Panc1 (cell line): ENCODE measurements around the gene SCCPDH. TPM values are rescaled to one million over a fixed set of nuclear protein-coding genes. Genes with fewer than 3 reads are reported as not detected.

Source experiments
- ATAC-seq: fragments of 200-7000 bp; cut with Tn5 transposase; 2 replicates; pipeline ENCODE4 v1.9.1; 2020; ENCODE audit warnings: mild to moderate bottlenecking, moderate library complexity
- BruUV-seq: library from RNA; stranded (reverse); fragments of 400-500 nt; replicated peaks from 2 replicates; lab custom pipeline; 2021; lab: Mats Ljungman, UMichigan
- CTCF ChIA-PET: fragments of 300-600 bp; sonication (Branson Sonifier 250); formaldehyde crosslinking; loops from one replicate; lab custom pipeline; 2022; ENCODE audit warnings: antibody characterized with exemption; lab: Charles Lee
- POLR2A ChIA-PET: fragments of 300-600 bp; sonication (Branson Sonifier 250); formaldehyde crosslinking; loops from one replicate; lab custom pipeline; 2022; ENCODE audit warnings: antibody characterized with exemption; lab: Charles Lee
- DNase-seq: peaks from one replicate; pipeline ENCODE4 v3.0.0-alpha.2; 2010; ENCODE audit warnings: low read depth, low spot score
- H3K27ac ChIP-seq: 2 replicates; pipeline ENCODE4 v1.5.1; 2011; ENCODE audit warnings: mild to moderate bottlenecking, low read length, inconsistent platforms
- H3K27me3 ChIP-seq: fragments of 200-500 bp; sonication (Bioruptor generic); 2 replicates; pipeline ENCODE4 v1.6.0; 2014; ENCODE audit warnings: low read length, inconsistent platforms; ENCODE audit not compliant: control insufficient read depth, insufficient read depth
- H3K36me3 ChIP-seq: fragments of 200-500 bp; sonication (Bioruptor generic); 2 replicates; pipeline ENCODE4 v1.5.1; 2014; ENCODE audit warnings: inconsistent platforms, mild to moderate bottlenecking, low read length, moderate library complexity; ENCODE audit not compliant: control insufficient read depth, insufficient read depth
- H3K4me1 ChIP-seq: 2 replicates; pipeline ENCODE4 v1.5.1; 2011; ENCODE audit warnings: inconsistent platforms, mild to moderate bottlenecking, low read length, moderate library complexity; ENCODE audit not compliant: control insufficient read depth, insufficient read depth
- H3K4me3 ChIP-seq, 2 experiments: 2 replicates each; pipeline ENCODE4 v1.5.1; 2011 to 2012; ENCODE audit warnings: low read depth in 2 of 2, low read length in 2 of 2, mild to moderate bottlenecking in 2 of 2, inconsistent platforms in 1 of 2, moderate library complexity in 1 of 2
- H3K9me3 ChIP-seq: fragments of 200-500 bp; sonication (Bioruptor generic); 2 replicates; pipeline ENCODE4 v1.5.1; 2014; ENCODE audit warnings: low read depth, mild to moderate bottlenecking, inconsistent platforms, low read length, moderate library complexity; ENCODE audit not compliant: control insufficient read depth, insufficient read depth
- CTCF ChIP-seq: fragments of 450-650 bp; IDR thresholded peaks from 2 replicates; pipeline ENCODE4 v1.5.1; 2017; ENCODE audit warnings: mild to moderate bottlenecking
- POLR2AphosphoS5 ChIP-seq: IDR thresholded peaks from 2 replicates; pipeline ENCODE4 v1.6.1; 2012; ENCODE audit warnings: mild to moderate bottlenecking, low read depth, low read length, moderate library complexity
- REST ChIP-seq, 2 experiments: IDR thresholded peaks; 2 replicates each; pipeline ENCODE4 v1.6.1; 2011 to 2012; ENCODE audit warnings: low read depth in 2 of 2, control low read depth in 1 of 2, low read length in 1 of 2, mild to moderate bottlenecking in 1 of 2, moderate library complexity in 1 of 2; ENCODE audit not compliant: insufficient read depth in 1 of 2
- SIN3A ChIP-seq: IDR thresholded peaks from 2 replicates; pipeline ENCODE4 v1.6.1; 2012; ENCODE audit warnings: low read depth, mild to moderate bottlenecking, low read length, moderate library complexity, borderline replicate concordance; ENCODE audit not compliant: insufficient read depth
- TCF7L2 ChIP-seq: IDR thresholded peaks from 2 replicates; pipeline ENCODE4 v1.6.1; 2011; ENCODE audit warnings: mild to moderate bottlenecking, low read depth, low read length, inconsistent platforms
- in situ Hi-C: cut with HindIII; loops from 2 replicates; pipeline ENCODE4 v1.10.0; 2016; ENCODE audit warnings: low sequenced_read_pairs, low pct_unique_long_range_greater_than_20kb
- intact Hi-C: fragments of 100-400 bp; cut with micrococcal nuclease; formaldehyde crosslinking; loops from one replicate; pipeline ENCODE4 v1.10.0; 2022; ENCODE audit not compliant: unreplicated experiment
- total RNA-seq: library from RNA; stranded (reverse); gene quantifications from one replicate; pipeline ENCODE4 v1.2.1, GENCODE V29; 2021; ENCODE audit not compliant: unreplicated experiment

SCCPDH gene
- total RNA-seq, 1 experiment from 2014 or later: 40.2 TPM

GRCh38 chr1:246780264-246780663, 56.1 kb downstream of the SCCPDH start:
- no peaks in the 10 kb centered on the region for H3K27me3 ChIP-seq
- POLR2A ChIA-PET: interaction anchor here (0.6 kb wide), 1 partner anchor 54 kb away, joined by 6 read pairs; no protein-coding TSS in a partner anchor
- no peak overlapping the region for H3K4me3 ChIP-seq
- in situ Hi-C loops (no loop called here), intact Hi-C loops (no loop called here)
- DNase-seq: no peak
- peaks cover 2% of the 10 kb centered on the region; the same call in 1 of the 2 replicates for H3K36me3 ChIP-seq
- no TSS peak for BruUV-seq
- H3K4me1 ChIP-seq: no peaks in the 10 kb centered on the region; the same call in 1 of the 2 replicates
- no peak overlapping the region for H3K27ac ChIP-seq
- no peaks in the 10 kb centered on the region for H3K9me3 ChIP-seq
- CTCF ChIA-PET: no interaction called here
- TF ChIP-seq REST (IDR thresholded peaks at IDR 0.05; ENCODE audit: insufficient read depth in 1 of 2, low read depth in 2 of 2, low read length in 1 of 2): no peak
- no peak for TF ChIP-seq POLR2AphosphoS5
- no peak for TF ChIP-seq CTCF
- no peak for TF ChIP-seq TCF7L2
- no peak for TF ChIP-seq SIN3A
- ATAC-seq: no peak

- Histone ChIP-seq H3K27ac (no peak overlapping the region), H3K9me3 (no peaks in the 10 kb centered on the region), H3K4me1 (no peaks in the 10 kb centered on the region; the same call in 1 of the 2 replicates), H3K27me3 (no peaks in the 10 kb centered on the region), H3K36me3 (peaks cover 2% of the 10 kb centered on the region; the same call in 1 of the 2 replicates), H3K4me3 (no peak overlapping the region)
- intact Hi-C loops: no loop called here
- DNase-seq (no peak), ATAC-seq (no peak)
- POLR2A ChIA-PET: interaction anchor here (0.6 kb wide), 1 partner anchor 55 kb away, joined by 6 read pairs; no protein-coding TSS in a partner anchor
- BruUV-seq: no TSS peak
- in situ Hi-C loops: no loop called here
- CTCF ChIA-PET: no interaction called here
- TF ChIP-seq CTCF: no peak
- no peak for TF ChIP-seq POLR2AphosphoS5
- TF ChIP-seq REST (IDR thresholded peaks at IDR 0.05; ENCODE audit: insufficient read depth in 1 of 2, low read depth in 2 of 2, low read length in 1 of 2): no peak
- TF ChIP-seq TCF7L2: no peak
- no peak for TF ChIP-seq SIN3A
Measured at GRCh38 chr1:246781212-246781611, 57.0 kb downstream of the SCCPDH start.
